CD14-positive monocyte (primary cell): ENCODE results near the gene IGLL1. TPM values are rescaled to one million over a fixed set of nuclear protein-coding genes. Genes with fewer than 3 reads are reported as not detected.
A peak's percentile ranks its signal among the peaks of the same experiment; 100 is the strongest.

ENCODE experiments used
- DNase-seq, 3 donors: peaks; one replicate each; pipeline ENCODE4 v3.0.0-alpha.2; 2011 to 2022
- H2AFZ ChIP-seq: 2 replicates; pipeline ENCODE4 v1.6.0; 2012; ENCODE audit warnings: mild to moderate bottlenecking, low read depth, low read length, inconsistent platforms; ENCODE audit not compliant: insufficient read depth, poor library complexity, severe bottlenecking
- H3K27ac ChIP-seq, 2 donors: 1 replicate in 1 of 2; 2 replicates in 1 of 2; pipeline ENCODE4 v1.5.1; 2012 to 2013; ENCODE audit warnings: low read length in 2 of 2, control low read depth in 1 of 2, inconsistent platforms in 1 of 2, low read depth in 1 of 2, mild to moderate bottlenecking in 1 of 2
- H3K27me3 ChIP-seq, 2 donors: one replicate each; pipeline versions ENCODE4 v1.6.0 to v1.6.1; 2011 to 2013; ENCODE audit warnings: low read length in 2 of 2; ENCODE audit not compliant: control insufficient read depth in 2 of 2, insufficient read depth in 2 of 2
- H3K36me3 ChIP-seq, 2 donors: replicated peaks in 1 of 2; 1 replicate in 1 of 2; 2 replicates in 1 of 2; pipeline versions ENCODE4 v1.5.1 to v1.6.1; 2012 to 2013; ENCODE audit warnings: low read length in 2 of 2, control low read depth in 1 of 2, inconsistent platforms in 1 of 2, mild to moderate bottlenecking in 1 of 2; ENCODE audit not compliant: insufficient read depth in 2 of 2, control insufficient read depth in 1 of 2
- H3K4me1 ChIP-seq, 2 donors: 1 replicate in 1 of 2; 2 replicates in 1 of 2; pipeline versions ENCODE4 v1.5.1 to v1.6.1; 2012 to 2013; ENCODE audit warnings: low read length in 2 of 2, control low read depth in 1 of 2, inconsistent platforms in 1 of 2, mild to moderate bottlenecking in 1 of 2, moderate library complexity in 1 of 2; ENCODE audit not compliant: insufficient read depth in 2 of 2, control insufficient read depth in 1 of 2
- H3K4me2 ChIP-seq: replicated peaks from 2 replicates; pipeline ENCODE3; 2012; ENCODE audit warnings: low read length, moderate library complexity, mild to moderate bottlenecking; ENCODE audit not compliant: poor library complexity, severe bottlenecking; ENCODE audit errors: extremely low read depth
- H3K4me3 ChIP-seq, 3 experiments: fragments of 200-600 bp in 1 of 3; sonication (generic) in 1 of 3; replicated peaks in 1 of 3; 1 replicate in 2 of 3; 2 replicates in 1 of 3; pipeline ENCODE4 v1.5.1; 2011 to 2013; ENCODE audit warnings: low read length in 3 of 3, mild to moderate bottlenecking in 3 of 3, control low read depth in 2 of 3, low read depth in 2 of 3, inconsistent platforms in 1 of 3, moderate library complexity in 1 of 3
- H3K79me2 ChIP-seq: 2 replicates; pipeline ENCODE4 v1.6.0; 2012; ENCODE audit warnings: mild to moderate bottlenecking, control low read depth, inconsistent platforms, low read length, moderate library complexity; ENCODE audit not compliant: insufficient read depth
- H3K9ac ChIP-seq: 2 replicates; pipeline ENCODE4 v1.6.0; 2017; ENCODE audit warnings: low read length, mild to moderate bottlenecking; ENCODE audit not compliant: insufficient read depth, poor library complexity, severe bottlenecking
- H3K9me3 ChIP-seq, 2 donors: replicated peaks in 1 of 2; 1 replicate in 1 of 2; 2 replicates in 1 of 2; pipeline versions ENCODE4 v1.5.1 to v1.6.1; 2012 to 2013; ENCODE audit warnings: low read length in 2 of 2, control low read depth in 1 of 2; ENCODE audit not compliant: control insufficient read depth in 1 of 2, insufficient read depth in 1 of 2
- H4K20me1 ChIP-seq: 2 replicates; pipeline ENCODE4 v1.6.0; 2012; ENCODE audit warnings: mild to moderate bottlenecking, low read length, control low read depth, moderate library complexity; ENCODE audit not compliant: insufficient read depth
- H3K27ac Mint-ChIP-seq, 7 donors: one replicate each; pipeline ENCODE4 v1.8.0; 2020; ENCODE audit warnings: mild to moderate bottlenecking in 7 of 7, mixed read lengths in 7 of 7, moderate library complexity in 6 of 7, inconsistent platforms in 2 of 7
- H3K27me3 Mint-ChIP-seq, 3 donors: one replicate each; pipeline ENCODE4 v1.8.0; 2021 to 2022; ENCODE audit warnings: low read depth in 3 of 3, mild to moderate bottlenecking in 3 of 3, mixed read lengths in 3 of 3, moderate library complexity in 3 of 3, inconsistent platforms in 1 of 3
- H3K36me3 Mint-ChIP-seq, 2 donors: one replicate each; pipeline ENCODE4 v1.8.0; 2020; ENCODE audit warnings: mixed read lengths in 2 of 2, inconsistent platforms in 1 of 2, mild to moderate bottlenecking in 1 of 2
- H3K4me1 Mint-ChIP-seq: one replicate; pipeline ENCODE4 v1.8.0; 2020; ENCODE audit warnings: mild to moderate bottlenecking, mixed read lengths
- H3K4me3 Mint-ChIP-seq, 2 donors: one replicate each; pipeline ENCODE4 v1.8.0; 2020; ENCODE audit warnings: mild to moderate bottlenecking in 2 of 2, mixed read lengths in 2 of 2, moderate library complexity in 1 of 2
- H3K9me3 Mint-ChIP-seq, 7 donors: one replicate each; pipeline ENCODE4 v1.8.0; 2020 to 2022; ENCODE audit warnings: mixed read lengths in 7 of 7, mild to moderate bottlenecking in 6 of 7, moderate library complexity in 6 of 7, inconsistent platforms in 2 of 7
- WGBS: methylation state at CpG from one replicate; pipeline ENCODE4 v1.1.5; 2013; ENCODE audit warnings: missing lambda C conversion rate; ENCODE audit not compliant: insufficient coverage; 5-methylcytosine and 5-hydroxymethylcytosine counted together
- intact Hi-C, 2 donors: fragments of 100-400 bp; cut with micrococcal nuclease; formaldehyde crosslinking; loops; one replicate each; pipeline versions ENCODE4 v1.15.0 to v1.15.1; 2023
- polyA plus RNA-seq, 3 donors: library from polyadenylated mRNA; depleted of rRNA in 1 of 3; unstranded in 2 of 3; stranded (reverse) in 1 of 3; fragments of 300-500 nt in 2 of 3; fragments of >200 nt in 1 of 3; fragmentation: Illumina TruSeq in 2 of 3; gene quantifications; 1 replicate in 2 of 3; 2 replicates in 1 of 3; pipeline ENCODE4 v1.2.3, GENCODE V29; 2012 to 2021
- TF ChIP-seq, protein P1 (sequence below): fragments of 200-600 bp; IDR thresholded peaks from one replicate; pipeline ENCODE4 v1.8.0; 2022; ENCODE audit warnings: antibody characterized with exemption, mild to moderate bottlenecking

The IGLL1 gene
- polyA plus RNA-seq, 3 donors = not detected

DNA sequence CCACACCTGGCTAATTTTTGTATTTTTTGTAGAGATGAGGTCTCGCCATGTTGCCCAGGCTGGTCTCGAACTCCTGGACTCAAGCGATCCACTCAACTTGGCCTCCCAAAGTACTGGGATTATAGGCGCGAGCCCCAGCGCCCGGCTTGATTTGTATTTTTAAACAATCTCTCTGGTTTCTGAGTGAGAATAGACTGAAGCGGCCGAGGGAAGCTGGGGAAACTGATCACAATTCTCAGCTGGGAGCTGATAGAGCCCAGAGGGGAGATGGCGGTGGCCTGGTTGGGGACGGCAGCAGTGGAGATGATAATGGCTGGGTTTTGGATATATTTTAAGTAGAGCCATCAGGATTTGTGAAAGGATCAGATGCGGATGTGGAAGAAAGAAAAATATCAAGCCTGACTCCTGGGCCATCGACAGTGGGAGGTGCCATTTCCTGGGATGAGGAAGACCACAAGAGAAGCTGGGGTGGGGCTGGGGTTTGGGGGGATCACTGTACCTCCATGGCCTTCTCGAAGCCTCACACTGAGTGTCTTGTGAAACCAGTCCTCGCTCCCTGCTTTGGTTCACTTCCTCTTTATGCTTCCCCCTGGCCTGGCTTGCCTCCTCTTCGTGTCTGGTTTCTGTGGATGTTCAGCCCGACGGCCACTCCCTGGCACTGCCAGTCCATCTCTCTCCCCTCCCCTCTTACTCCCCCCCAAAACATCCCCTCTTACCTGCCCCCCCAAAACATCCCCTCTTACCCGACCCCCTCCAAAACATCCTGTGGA, 51.9 kb downstream of the IGLL1 start:
- intact Hi-C loops = no loop called here
- H2AFZ ChIP-seq = no peak overlapping the region
- no peaks in the 10 kb centered on the region for H3K79me2 ChIP-seq
- H3K9me3 ChIP-seq = no peaks in the 10 kb centered on the region
- H3K4me2 ChIP-seq = no peak overlapping the region
- TF ChIP-seq, protein P1, sequence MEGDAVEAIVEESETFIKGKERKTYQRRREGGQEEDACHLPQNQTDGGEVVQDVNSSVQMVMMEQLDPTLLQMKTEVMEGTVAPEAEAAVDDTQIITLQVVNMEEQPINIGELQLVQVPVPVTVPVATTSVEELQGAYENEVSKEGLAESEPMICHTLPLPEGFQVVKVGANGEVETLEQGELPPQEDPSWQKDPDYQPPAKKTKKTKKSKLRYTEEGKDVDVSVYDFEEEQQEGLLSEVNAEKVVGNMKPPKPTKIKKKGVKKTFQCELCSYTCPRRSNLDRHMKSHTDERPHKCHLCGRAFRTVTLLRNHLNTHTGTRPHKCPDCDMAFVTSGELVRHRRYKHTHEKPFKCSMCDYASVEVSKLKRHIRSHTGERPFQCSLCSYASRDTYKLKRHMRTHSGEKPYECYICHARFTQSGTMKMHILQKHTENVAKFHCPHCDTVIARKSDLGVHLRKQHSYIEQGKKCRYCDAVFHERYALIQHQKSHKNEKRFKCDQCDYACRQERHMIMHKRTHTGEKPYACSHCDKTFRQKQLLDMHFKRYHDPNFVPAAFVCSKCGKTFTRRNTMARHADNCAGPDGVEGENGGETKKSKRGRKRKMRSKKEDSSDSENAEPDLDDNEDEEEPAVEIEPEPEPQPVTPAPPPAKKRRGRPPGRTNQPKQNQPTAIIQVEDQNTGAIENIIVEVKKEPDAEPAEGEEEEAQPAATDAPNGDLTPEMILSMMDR = no peak
- H3K27ac Mint-ChIP-seq = peak overlapping the region in 4 of 7 donors; percentile 12 to 55 (median 38)
- H3K27me3 Mint-ChIP-seq = peaks cover 14 to 18% (median 16%) of the 10 kb centered on the region in 3 donors
- no peak overlapping the region for H3K9ac ChIP-seq
- H3K4me1 ChIP-seq = no peaks in the 10 kb centered on the region
- peaks cover 9% of the 10 kb centered on the region for H3K4me1 Mint-ChIP-seq
- H3K27me3 ChIP-seq = peaks cover 0 to 6% of the 10 kb centered on the region in 2 donors
- H4K20me1 ChIP-seq = no peaks in the 10 kb centered on the region
- H3K4me3 Mint-ChIP-seq = no peak overlapping the region
- no peaks in the 10 kb centered on the region for H3K9me3 Mint-ChIP-seq
- H3K36me3 ChIP-seq = no peaks in the 10 kb centered on the region
- DNase-seq = peak; percentile 36 to 64 (median 42)
- H3K36me3 Mint-ChIP-seq = no peaks in the 10 kb centered on the region
- no peak overlapping the region for H3K27ac ChIP-seq
- WGBS = 57% methylated on average over 17 of the region's 19 CpGs
- no peak overlapping the region for H3K4me3 ChIP-seq

DNA sequence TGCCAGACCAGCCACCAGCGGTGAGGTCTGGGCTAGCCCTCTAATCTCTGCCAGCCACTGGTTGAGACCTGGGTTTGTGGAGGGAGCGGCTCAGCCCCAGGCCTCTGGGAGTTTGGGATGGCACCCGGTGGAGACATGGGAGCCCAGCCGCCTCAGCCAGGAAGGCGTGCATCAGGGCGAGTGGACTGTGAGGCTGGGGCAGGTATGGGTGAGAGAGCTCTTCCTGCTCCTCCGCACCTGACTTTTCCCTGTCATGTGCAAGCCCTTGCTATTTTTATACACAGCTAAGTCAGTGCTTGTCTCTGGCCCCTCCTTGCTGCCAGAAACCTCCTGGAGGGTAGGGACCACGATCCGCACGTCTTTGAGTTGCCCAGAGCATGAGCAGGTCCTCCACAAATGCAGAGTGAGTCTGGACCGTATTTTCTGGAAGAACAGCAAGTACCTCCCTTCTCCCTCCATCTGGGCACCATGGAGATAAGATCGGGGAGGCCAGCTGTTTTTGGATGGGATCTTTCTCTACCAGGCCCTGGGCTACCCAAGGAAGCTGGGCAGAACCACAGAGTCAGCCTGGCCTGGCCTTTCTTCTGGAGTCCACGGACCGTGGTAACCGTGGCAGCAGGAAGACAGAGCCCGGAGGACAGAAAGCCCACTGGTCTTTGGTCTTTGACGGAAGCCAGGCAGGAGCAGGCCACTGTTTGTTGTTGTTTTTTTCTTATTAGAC, 53.3 kb downstream of the IGLL1 start:
- Mint-ChIP-seq H3K27ac (peak overlapping the region in 1 of 7 donors; percentile 20), H3K4me1 (peaks cover 14% of the 10 kb centered on the region), H3K4me3 (no peak overlapping the region), H3K27me3 (peaks cover 24 to 28% (median 26%) of the 10 kb centered on the region in 3 donors), H3K36me3 (no peaks in the 10 kb centered on the region), H3K9me3 (peaks cover 0 to 3% (median 0%) of the 10 kb centered on the region in 7 donors)
- no peaks in the 10 kb centered on the region for H3K79me2 ChIP-seq
- no peak for DNase-seq
- H3K4me2 ChIP-seq = no peak overlapping the region
- peaks cover 6 to 11% of the 10 kb centered on the region in 2 donors for H3K4me1 ChIP-seq
- no peak overlapping the region for H3K4me3 ChIP-seq
- TF ChIP-seq, protein P1 = no peak
- H2AFZ ChIP-seq = no peak overlapping the region
- H3K36me3 ChIP-seq = no peaks in the 10 kb centered on the region
- H3K27me3 ChIP-seq = peaks cover 5 to 18% of the 10 kb centered on the region in 2 donors
- no peak overlapping the region for H3K27ac ChIP-seq
- no peaks in the 10 kb centered on the region for H3K9me3 ChIP-seq
- WGBS = 99% methylated on average over 10 of the region's 17 CpGs
- intact Hi-C loops = no loop called here
- no peaks in the 10 kb centered on the region for H4K20me1 ChIP-seq
- no peak overlapping the region for H3K9ac ChIP-seq
